ENCODE data around the gene TIMELESS. TPM values are rescaled to one million over a fixed set of nuclear protein-coding genes. Genes with fewer than 3 reads are reported as not detected.
"Not testable (repeated sequence)": the region's sequence is repeated elsewhere in the genome, so short reads cannot be mapped to it uniquely, and the experiment has no call there.

Gene TIMELESS
- total RNA-seq, 1 donor from 2014 or later: 16.2 TPM

GRCh38 chr12:56411781-56412639 is 37.2 kb downstream of the TIMELESS start:
- no peaks in the 10 kb centered on the region for H3K27me3 Mint-ChIP-seq (ENCODE audit: unreplicated experiment)
- no peak for TF ChIP-seq CTCF (IDR thresholded peaks at IDR 0.05)
- H3K4me1 Mint-ChIP-seq (ENCODE audit: unreplicated experiment): peaks cover 3% of the 10 kb centered on the region
- H3K9me3 Mint-ChIP-seq (ENCODE audit: unreplicated experiment): no peaks in the 10 kb centered on the region
- H3K36me3 Mint-ChIP-seq (ENCODE audit: unreplicated experiment): no peaks in the 10 kb centered on the region
- no peak for DNase-seq (ENCODE audit: extremely low spot score, unreplicated experiment)
- H3K4me3 Mint-ChIP-seq (ENCODE audit: unreplicated experiment): no peak overlapping the region
- H3K27ac Mint-ChIP-seq (ENCODE audit: unreplicated experiment): no peak overlapping the region

- H3K4me1 Mint-ChIP-seq (ENCODE audit: unreplicated experiment): peaks cover 3% of the 10 kb centered on the region
- no peak overlapping the region for H3K4me3 Mint-ChIP-seq (ENCODE audit: unreplicated experiment)
- no peaks in the 10 kb centered on the region for H3K9me3 Mint-ChIP-seq (ENCODE audit: unreplicated experiment)
- DNase-seq (ENCODE audit: extremely low spot score, unreplicated experiment): no peak
- H3K36me3 Mint-ChIP-seq (ENCODE audit: unreplicated experiment): no peaks in the 10 kb centered on the region
- H3K27me3 Mint-ChIP-seq (ENCODE audit: unreplicated experiment): no peaks in the 10 kb centered on the region
- no peak for TF ChIP-seq CTCF (IDR thresholded peaks at IDR 0.05)
- H3K27ac Mint-ChIP-seq (ENCODE audit: unreplicated experiment): no peak overlapping the region
Measured at GRCh38 chr12:56410768-56411167, 38.5 kb downstream of the TIMELESS start.

DNA sequence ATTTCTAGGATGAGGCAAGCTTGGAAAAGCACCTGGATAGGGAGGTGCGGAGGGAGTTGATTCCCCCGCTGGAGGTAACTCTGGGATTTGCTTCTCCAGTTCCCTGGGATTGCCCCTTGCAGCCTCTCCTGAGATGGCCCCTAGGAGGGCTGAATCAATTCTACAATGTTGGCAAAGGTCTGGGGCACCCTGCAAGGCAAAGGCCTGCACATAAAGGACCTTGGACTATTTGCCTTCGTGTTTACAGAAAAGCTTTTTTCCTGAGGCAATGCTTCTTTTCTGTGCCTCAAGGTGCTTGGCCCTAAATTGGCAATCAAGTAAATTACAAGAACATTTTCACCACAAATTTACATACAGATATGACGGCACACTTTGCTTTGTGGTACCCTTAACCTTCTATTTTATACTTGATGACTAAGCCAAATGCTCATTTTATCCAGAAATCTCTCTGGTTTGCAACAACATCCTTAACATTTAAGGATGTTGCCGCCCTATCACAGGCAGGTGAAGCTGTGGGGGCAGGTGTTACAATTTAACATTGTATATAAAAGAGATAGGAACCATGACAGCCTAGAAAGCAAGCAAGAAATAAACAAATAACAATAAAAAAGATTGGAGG is 40.3 kb downstream of the TIMELESS start:
- no peak for TF ChIP-seq CTCF (IDR thresholded peaks at IDR 0.05)
- no peaks in the 10 kb centered on the region for H3K9me3 Mint-ChIP-seq (ENCODE audit: unreplicated experiment)
- no peak overlapping the region for H3K27ac Mint-ChIP-seq (ENCODE audit: unreplicated experiment)
- peaks cover 3% of the 10 kb centered on the region for H3K4me1 Mint-ChIP-seq (ENCODE audit: unreplicated experiment)
- H3K36me3 Mint-ChIP-seq (ENCODE audit: unreplicated experiment): no peaks in the 10 kb centered on the region
- no peak for DNase-seq (ENCODE audit: extremely low spot score, unreplicated experiment)
- no peak overlapping the region for H3K4me3 Mint-ChIP-seq (ENCODE audit: unreplicated experiment)
- H3K27me3 Mint-ChIP-seq (ENCODE audit: unreplicated experiment): no peaks in the 10 kb centered on the region

- H3K27me3 Mint-ChIP-seq (ENCODE audit: unreplicated experiment); H3K36me3 Mint-ChIP-seq (ENCODE audit: unreplicated experiment); H3K4me1 Mint-ChIP-seq (ENCODE audit: unreplicated experiment); H3K4me3 Mint-ChIP-seq (ENCODE audit: unreplicated experiment); DNase-seq (ENCODE audit: extremely low spot score, unreplicated experiment); H3K9me3 Mint-ChIP-seq (ENCODE audit: unreplicated experiment); H3K27ac Mint-ChIP-seq (ENCODE audit: unreplicated experiment): not testable (repeated sequence)
Measured at GRCh38 chr12:56404227-56404626, 45.0 kb downstream of the TIMELESS start.

- H3K27me3 Mint-ChIP-seq (ENCODE audit: unreplicated experiment); H3K4me1 Mint-ChIP-seq (ENCODE audit: unreplicated experiment); H3K36me3 Mint-ChIP-seq (ENCODE audit: unreplicated experiment); DNase-seq (ENCODE audit: extremely low spot score, unreplicated experiment); H3K27ac Mint-ChIP-seq (ENCODE audit: unreplicated experiment); H3K4me3 Mint-ChIP-seq (ENCODE audit: unreplicated experiment): not testable (repeated sequence)
- H3K9me3 Mint-ChIP-seq (ENCODE audit: unreplicated experiment): peaks cover 12% of the 10 kb centered on the region
Measured at GRCh38 chr12:56401612-56402011, 47.6 kb downstream of the TIMELESS start.

GRCh38 chr12:56401125-56401524 is 48.1 kb downstream of the TIMELESS start:
- not testable (repeated sequence) for DNase-seq (ENCODE audit: extremely low spot score, unreplicated experiment); H3K36me3 Mint-ChIP-seq (ENCODE audit: unreplicated experiment); H3K4me1 Mint-ChIP-seq (ENCODE audit: unreplicated experiment); H3K27me3 Mint-ChIP-seq (ENCODE audit: unreplicated experiment); H3K4me3 Mint-ChIP-seq (ENCODE audit: unreplicated experiment); H3K27ac Mint-ChIP-seq (ENCODE audit: unreplicated experiment)
- H3K9me3 Mint-ChIP-seq (ENCODE audit: unreplicated experiment): peaks cover 12% of the 10 kb centered on the region

- not testable (repeated sequence) for H3K4me3 Mint-ChIP-seq (ENCODE audit: unreplicated experiment); H3K27me3 Mint-ChIP-seq (ENCODE audit: unreplicated experiment); H3K4me1 Mint-ChIP-seq (ENCODE audit: unreplicated experiment); H3K36me3 Mint-ChIP-seq (ENCODE audit: unreplicated experiment); DNase-seq (ENCODE audit: extremely low spot score, unreplicated experiment); H3K27ac Mint-ChIP-seq (ENCODE audit: unreplicated experiment)
- H3K9me3 Mint-ChIP-seq (ENCODE audit: unreplicated experiment): peaks cover 12% of the 10 kb centered on the region
Measured at GRCh38 chr12:56399466-56399865, 49.8 kb downstream of the TIMELESS start.

Measured in osteocyte (in vitro differentiated cells).